CD8-positive, alpha-beta memory T cell (primary cell): ENCODE measurements around the gene DOCK4. TPM values are rescaled to one million over a fixed set of nuclear protein-coding genes. Genes with fewer than 3 reads are reported as not detected.

Source experiments
- CTCF ChIA-PET: fragments of 350-600 bp; sonication (Branson Sonifier 250); formaldehyde crosslinking; loops from one replicate; lab custom pipeline; 2021; ENCODE audit warnings: antibody characterized with exemption; lab: Charles Lee
- POLR2A ChIA-PET: fragments of 350-600 bp; sonication (Branson Sonifier 250); formaldehyde crosslinking; loops from one replicate; lab custom pipeline; 2021; ENCODE audit warnings: antibody characterized with exemption; lab: Charles Lee
- DNase-seq, 5 donors: peaks; one replicate each; pipeline versions ENCODE4 v3.0.0 to v3.0.0-alpha.2; 2020 to 2022; ENCODE audit warnings: mixed read lengths in 1 of 5
- H3K27ac ChIP-seq: one replicate; pipeline ENCODE4 v1.7.0; 2013; ENCODE audit warnings: low read depth, mild to moderate bottlenecking, low read length, moderate library complexity
- H3K27me3 ChIP-seq: 2 replicates; pipeline ENCODE4 v1.7.0; 2013; ENCODE audit warnings: low read length, mild to moderate bottlenecking; ENCODE audit not compliant: insufficient read depth, poor library complexity, severe bottlenecking
- H3K36me3 ChIP-seq: 2 replicates; pipeline ENCODE4 v1.7.0; 2013; ENCODE audit warnings: mild to moderate bottlenecking, low read length, moderate library complexity; ENCODE audit not compliant: insufficient read depth
- H3K4me1 ChIP-seq: 2 replicates; pipeline ENCODE4 v1.7.0; 2013; ENCODE audit warnings: mild to moderate bottlenecking, low read length, moderate library complexity; ENCODE audit not compliant: insufficient read depth
- H3K4me3 ChIP-seq: 2 replicates; pipeline ENCODE4 v1.7.0; 2013; ENCODE audit warnings: mild to moderate bottlenecking, low read length
- H3K9me3 ChIP-seq: 2 replicates; pipeline ENCODE4 v1.7.0; 2013; ENCODE audit warnings: mild to moderate bottlenecking, low read length
- H3K27ac Mint-ChIP-seq, 8 donors: one replicate each; pipeline ENCODE4 v1.8.0; 2020 to 2021; ENCODE audit warnings: mixed read lengths in 8 of 8, mild to moderate bottlenecking in 6 of 8, inconsistent platforms in 3 of 8, moderate library complexity in 3 of 8
- H3K27me3 Mint-ChIP-seq, 2 donors: one replicate each; pipeline ENCODE4 v1.8.0; 2020 to 2021; ENCODE audit warnings: mixed read lengths in 2 of 2, mild to moderate bottlenecking in 1 of 2, moderate library complexity in 1 of 2
- H3K36me3 Mint-ChIP-seq, 3 donors: one replicate each; pipeline ENCODE4 v1.8.0; 2020 to 2021; ENCODE audit warnings: mixed read lengths in 3 of 3, inconsistent platforms in 1 of 3, mild to moderate bottlenecking in 1 of 3
- H3K4me1 Mint-ChIP-seq, 3 donors: one replicate each; pipeline ENCODE4 v1.8.0; 2020 to 2021; ENCODE audit warnings: mixed read lengths in 3 of 3, inconsistent platforms in 1 of 3, mild to moderate bottlenecking in 1 of 3
- H3K4me3 Mint-ChIP-seq, 7 donors: one replicate each; pipeline ENCODE4 v1.8.0; 2020 to 2021; ENCODE audit warnings: mixed read lengths in 7 of 7, mild to moderate bottlenecking in 6 of 7, moderate library complexity in 4 of 7, inconsistent platforms in 2 of 7
- H3K9me3 Mint-ChIP-seq, 5 donors: one replicate each; pipeline ENCODE4 v1.8.0; 2020 to 2022; ENCODE audit warnings: mixed read lengths in 5 of 5, mild to moderate bottlenecking in 3 of 5, moderate library complexity in 2 of 5, inconsistent platforms in 1 of 5
- polyA plus RNA-seq: library from polyadenylated mRNA; unstranded; fragments of 300-500 nt; fragmentation: Illumina TruSeq; gene quantifications from one replicate; pipeline ENCODE4 v1.2.3, GENCODE V29; 2021
- total RNA-seq, 2 experiments: library from RNA; stranded (reverse); gene quantifications; one replicate each; pipeline ENCODE4 v1.2.3, GENCODE V29; 2021

DOCK4 gene
- total and polyA plus RNA-seq, 3 experiments from 2014 or later, result 1.2 TPM; not detected in 1

DNA sequence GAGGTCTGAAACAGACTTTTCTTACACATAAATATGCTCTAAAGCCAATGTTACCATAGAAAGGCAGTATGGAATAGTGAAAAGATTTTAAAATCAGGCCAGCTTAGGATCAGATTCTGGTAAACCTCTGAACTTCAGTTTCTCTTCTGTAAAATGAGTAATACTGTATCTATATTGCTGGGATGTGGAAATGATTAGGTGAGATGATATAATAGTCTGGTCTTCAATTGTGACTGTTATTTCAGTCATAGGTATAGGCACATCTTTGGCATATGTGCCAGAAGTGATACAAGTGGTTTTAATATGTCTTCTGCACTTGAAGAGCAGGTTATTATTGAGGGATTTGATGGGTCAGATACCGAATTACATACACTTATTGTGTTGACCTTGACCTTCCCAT lies 7.5 kb upstream of the DOCK4 start:
- CTCF ChIA-PET, result interaction anchor here (0.9 to 1.2 kb wide), 2 partner anchors 11 to 13 kb away, joined by 3 read pairs; no protein-coding TSS in a partner anchor
- Histone ChIP-seq H3K9me3 (no peaks in the 10 kb centered on the region), H3K27ac (no peak overlapping the region), H3K36me3 (no peaks in the 10 kb centered on the region), H3K4me1 (no peaks in the 10 kb centered on the region), H3K27me3 (no peaks in the 10 kb centered on the region), H3K4me3 (no peak overlapping the region)
- peaks cover 41 to 75% (median 63%) of the 10 kb centered on the region in 3 donors for H3K4me1 Mint-ChIP-seq
- H3K9me3 Mint-ChIP-seq, result no peaks in the 10 kb centered on the region
- H3K4me3 Mint-ChIP-seq, result no peak overlapping the region
- H3K27me3 Mint-ChIP-seq, result no peaks in the 10 kb centered on the region
- DNase-seq, result no peak
- H3K36me3 Mint-ChIP-seq, result peaks cover 0 to 4% (median 4%) of the 10 kb centered on the region in 3 donors
- no peak overlapping the region for H3K27ac Mint-ChIP-seq
- POLR2A ChIA-PET, result no interaction called here

DNA sequence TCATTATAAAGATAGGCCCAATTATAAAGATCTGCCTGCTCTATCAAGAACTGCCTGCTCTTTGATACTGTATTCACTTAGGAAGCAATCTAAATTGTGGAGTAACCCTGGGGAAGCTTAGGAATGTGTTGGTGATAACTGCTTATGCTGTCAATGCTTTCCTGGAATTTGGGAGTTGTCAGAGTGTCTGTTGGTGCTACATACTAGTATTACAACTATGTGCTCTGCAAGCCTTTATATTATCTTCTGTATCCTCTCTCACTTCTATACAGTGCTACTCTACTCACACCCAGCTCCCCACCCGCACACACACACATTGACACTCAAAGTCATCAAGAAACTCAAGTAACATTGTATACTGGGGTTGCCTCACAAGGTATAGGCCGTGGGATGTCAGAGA lies 6.4 kb upstream of the DOCK4 start:
- H3K36me3 ChIP-seq, result no peaks in the 10 kb centered on the region
- Mint-ChIP-seq H3K9me3 (no peaks in the 10 kb centered on the region), H3K4me1 (peaks cover 33 to 67% (median 57%) of the 10 kb centered on the region in 3 donors), H3K36me3 (peaks cover 0 to 4% (median 0%) of the 10 kb centered on the region in 3 donors), H3K27ac (no peak overlapping the region), H3K27me3 (no peaks in the 10 kb centered on the region), H3K4me3 (peak overlapping the region in 1 of 7 donors; percentile 43)
- no peaks in the 10 kb centered on the region for H3K9me3 ChIP-seq
- DNase-seq, result no peak
- ChIA-PET CTCF (no interaction called here), POLR2A (interaction anchor here (1.0 kb wide), 1 partner anchor 120 kb away, joined by 3 read pairs; no protein-coding TSS in a partner anchor)
- peaks cover 4% of the 10 kb centered on the region for H3K4me1 ChIP-seq
- no peaks in the 10 kb centered on the region for H3K27me3 ChIP-seq
- no peak overlapping the region for H3K27ac ChIP-seq
- H3K4me3 ChIP-seq, result no peak overlapping the region

DNA sequence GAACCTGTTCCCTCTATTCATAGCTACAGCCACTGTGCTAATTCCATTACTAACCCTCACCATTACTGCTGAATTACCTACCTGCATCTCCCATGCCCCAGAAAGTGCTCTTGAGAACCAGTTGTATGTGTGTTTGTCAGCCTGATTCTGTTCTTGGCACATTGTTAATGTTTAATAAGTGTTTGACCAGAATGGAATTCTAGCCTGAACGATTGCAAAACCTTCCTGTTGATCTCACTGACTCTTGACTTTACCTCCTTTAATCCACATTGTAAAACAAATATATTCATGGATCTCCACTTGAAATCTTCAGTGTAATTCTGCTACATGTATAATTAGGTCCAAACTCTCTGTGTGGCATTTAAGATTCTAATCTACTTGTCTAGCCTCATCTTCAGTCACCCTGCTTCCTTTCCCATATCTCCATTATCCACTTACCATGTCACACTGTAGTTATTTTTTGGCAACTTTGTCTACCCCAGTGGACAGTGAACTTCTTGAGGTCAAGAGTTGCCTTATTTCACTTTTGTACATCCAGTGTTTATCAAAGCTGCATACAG lies 5.2 kb upstream of the DOCK4 start:
- Histone ChIP-seq H3K27ac (no peak overlapping the region), H3K27me3 (no peaks in the 10 kb centered on the region), H3K4me3 (no peak overlapping the region), H3K36me3 (no peaks in the 10 kb centered on the region), H3K9me3 (no peaks in the 10 kb centered on the region), H3K4me1 (peaks cover 5% of the 10 kb centered on the region)
- no peak overlapping the region for H3K27ac Mint-ChIP-seq
- H3K9me3 Mint-ChIP-seq, result no peaks in the 10 kb centered on the region
- H3K36me3 Mint-ChIP-seq, result peaks cover 0 to 9% (median 0%) of the 10 kb centered on the region in 3 donors
- H3K27me3 Mint-ChIP-seq, result no peaks in the 10 kb centered on the region
- H3K4me1 Mint-ChIP-seq, result peaks cover 42 to 70% (median 55%) of the 10 kb centered on the region in 3 donors
- ChIA-PET POLR2A (no interaction called here), CTCF (no interaction called here)
- H3K4me3 Mint-ChIP-seq, result peak overlapping the region in 1 of 7 donors; percentile 7
- DNase-seq, result no peak

DNA sequence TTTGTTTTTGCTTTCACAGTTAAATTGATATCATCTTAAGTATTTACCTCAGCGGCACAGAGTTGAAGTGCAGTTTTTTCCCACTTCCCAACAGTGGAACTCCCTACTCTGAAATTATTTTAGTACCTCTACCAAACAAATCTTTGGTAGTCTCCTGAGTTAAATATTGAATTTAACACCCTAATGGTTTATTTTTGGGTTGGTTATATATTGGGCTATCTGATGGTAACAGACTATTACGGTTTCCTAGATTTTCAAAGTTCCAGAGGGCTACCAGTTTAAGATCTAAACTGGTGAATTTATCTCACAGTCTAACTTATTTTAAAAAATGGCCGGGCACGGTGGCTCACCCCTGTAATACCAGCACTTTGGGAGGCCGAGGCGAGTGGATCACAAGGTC lies 1.6 kb upstream of the DOCK4 start:
- Mint-ChIP-seq H3K4me3 (peak overlapping the region; percentile 90 to 99 (median 96)), H3K9me3 (no peaks in the 10 kb centered on the region), H3K27me3 (peaks cover 8 to 12% of the 10 kb centered on the region in 2 donors), H3K4me1 (peaks cover 44 to 60% (median 45%) of the 10 kb centered on the region in 3 donors), H3K36me3 (peaks cover 0 to 9% (median 0%) of the 10 kb centered on the region in 3 donors), H3K27ac (peak overlapping the region in 2 of 8 donors; percentile 22 to 31)
- Histone ChIP-seq H3K4me3 (peak overlapping the region; percentile 92), H3K27me3 (peaks cover 14% of the 10 kb centered on the region), H3K4me1 (peaks cover 19% of the 10 kb centered on the region), H3K9me3 (no peaks in the 10 kb centered on the region), H3K27ac (no peak overlapping the region), H3K36me3 (no peaks in the 10 kb centered on the region)
- no peak for DNase-seq
- CTCF ChIA-PET, result no interaction called here
- POLR2A ChIA-PET, result no interaction called here

DNA sequence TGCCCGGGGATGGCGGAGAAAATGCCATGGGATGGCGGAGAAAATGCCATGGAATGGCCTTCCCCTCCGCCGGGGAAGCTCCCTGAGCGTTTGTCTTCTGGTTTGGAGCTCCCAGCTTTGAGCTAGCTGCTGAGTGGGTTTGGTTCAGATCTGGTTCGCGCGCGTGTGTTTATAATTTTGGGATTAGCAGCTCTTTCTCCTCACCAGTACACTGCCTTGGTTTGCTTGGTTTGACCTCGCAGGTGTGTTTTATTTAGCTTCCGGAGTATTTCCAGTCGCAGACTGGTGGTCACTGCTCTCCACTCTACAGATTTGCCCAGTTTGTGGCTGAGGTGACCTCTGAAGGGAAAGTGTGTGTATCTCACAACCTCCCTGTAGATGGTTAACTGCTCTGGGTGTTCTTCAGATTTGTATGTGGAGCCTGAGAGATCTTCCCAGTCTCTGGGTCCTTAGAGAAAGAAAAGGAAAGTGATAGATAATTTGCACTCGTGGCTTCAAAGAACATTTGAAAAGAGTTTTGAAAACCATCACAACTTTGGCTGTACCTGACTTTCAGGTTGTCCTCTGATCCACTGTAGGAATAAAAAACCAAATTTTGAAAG lies 893 bp upstream of the DOCK4 start:
- peak overlapping the region; percentile 92 for H3K4me3 ChIP-seq
- Mint-ChIP-seq H3K4me1 (peaks cover 40 to 57% (median 41%) of the 10 kb centered on the region in 3 donors), H3K36me3 (peaks cover 0 to 9% (median 0%) of the 10 kb centered on the region in 3 donors), H3K27me3 (peaks cover 9 to 17% of the 10 kb centered on the region in 2 donors), H3K9me3 (no peaks in the 10 kb centered on the region), H3K4me3 (peak overlapping the region; percentile 90 to 99 (median 96)), H3K27ac (peak overlapping the region; percentile 86 to 98 (median 91))
- H3K4me1 ChIP-seq, result peaks cover 19% of the 10 kb centered on the region
- peaks cover 20% of the 10 kb centered on the region for H3K27me3 ChIP-seq
- ChIA-PET POLR2A (interaction anchor here (0.7 to 0.9 kb wide), 2 partner anchors 57 to 243 kb away, joined by 3 to 5 read pairs; partner anchors contain the start of gene IFRD1), CTCF (interaction anchor here (0.9 kb wide), 1 partner anchor 8 kb away, joined by 4 read pairs; no protein-coding TSS in a partner anchor)
- H3K27ac ChIP-seq, result peak overlapping the region; percentile 82
- H3K9me3 ChIP-seq, result no peaks in the 10 kb centered on the region
- H3K36me3 ChIP-seq, result no peaks in the 10 kb centered on the region
- no peak for DNase-seq

DNA sequence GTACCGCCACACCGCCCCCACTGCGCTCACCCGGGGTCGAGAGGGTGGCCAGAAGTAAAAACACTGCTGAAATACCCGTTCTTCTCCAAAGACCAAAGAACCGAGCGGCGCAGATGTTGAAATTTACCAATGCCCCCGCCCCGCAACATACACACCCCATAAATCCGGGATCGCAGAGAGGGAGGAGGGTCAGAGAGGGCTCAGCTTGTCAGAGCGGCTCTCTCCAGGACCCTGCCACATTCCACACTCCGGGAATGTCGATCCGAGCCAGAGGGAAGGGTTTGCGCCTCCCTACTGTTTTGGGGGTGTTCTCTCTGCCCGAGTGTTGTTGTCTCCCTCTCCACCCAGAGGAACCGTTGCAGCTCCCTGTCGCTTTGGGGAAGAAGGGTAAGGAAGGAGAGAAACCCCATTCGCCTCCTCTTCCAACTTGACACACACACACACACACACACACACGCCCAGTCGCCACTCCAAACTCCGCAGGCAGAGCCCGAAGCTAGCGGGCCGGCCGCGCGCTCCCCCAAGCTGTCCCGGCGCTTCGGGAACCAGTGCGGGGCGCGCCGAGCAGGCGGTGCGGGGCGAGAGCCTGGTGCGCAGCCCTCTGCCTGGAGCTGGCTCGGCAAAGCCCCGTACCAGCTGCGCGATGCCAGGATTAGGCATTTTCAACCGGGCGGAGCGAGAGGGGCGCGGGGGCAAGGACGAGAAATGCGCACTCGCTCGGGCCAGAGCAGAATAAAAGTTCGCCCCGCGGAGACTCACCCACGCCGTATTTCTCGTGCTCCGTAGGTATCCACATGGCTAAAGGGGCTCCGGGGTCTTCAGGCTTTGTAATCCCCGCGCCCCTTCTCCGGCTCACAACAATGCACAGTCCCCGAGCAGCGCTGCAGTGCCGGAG lies 609 bp downstream of the DOCK4 start:
- peaks cover 24% of the 10 kb centered on the region for H3K27me3 ChIP-seq
- H3K36me3 ChIP-seq, result no peaks in the 10 kb centered on the region
- Mint-ChIP-seq H3K27me3 (peaks cover 17 to 32% of the 10 kb centered on the region in 2 donors), H3K4me1 (peaks cover 33 to 47% (median 33%) of the 10 kb centered on the region in 3 donors), H3K4me3 (peak overlapping the region; percentile 90 to 99 (median 96)), H3K27ac (peak overlapping the region in 7 of 8 donors; percentile 15 to 86 (median 46)), H3K36me3 (peaks cover 0 to 9% (median 0%) of the 10 kb centered on the region in 3 donors), H3K9me3 (peaks cover 0 to 4% (median 0%) of the 10 kb centered on the region in 5 donors)
- H3K4me1 ChIP-seq, result peaks cover 19% of the 10 kb centered on the region
- H3K9me3 ChIP-seq, result no peaks in the 10 kb centered on the region
- POLR2A ChIA-PET, result interaction anchor here (1.2 kb wide), 1 partner anchor 244 kb away, joined by 3 read pairs; the partner anchor contains the start of gene IFRD1
- CTCF ChIA-PET, result interaction anchor here (1.3 to 1.5 kb wide), 2 partner anchors 10 to 58 kb away, joined by 3 read pairs; no protein-coding TSS in a partner anchor
- no peak overlapping the region for H3K27ac ChIP-seq
- H3K4me3 ChIP-seq, result peak overlapping the region; percentile 92
- peak; percentile 24 to 64 (median 31) for DNase-seq

DNA sequence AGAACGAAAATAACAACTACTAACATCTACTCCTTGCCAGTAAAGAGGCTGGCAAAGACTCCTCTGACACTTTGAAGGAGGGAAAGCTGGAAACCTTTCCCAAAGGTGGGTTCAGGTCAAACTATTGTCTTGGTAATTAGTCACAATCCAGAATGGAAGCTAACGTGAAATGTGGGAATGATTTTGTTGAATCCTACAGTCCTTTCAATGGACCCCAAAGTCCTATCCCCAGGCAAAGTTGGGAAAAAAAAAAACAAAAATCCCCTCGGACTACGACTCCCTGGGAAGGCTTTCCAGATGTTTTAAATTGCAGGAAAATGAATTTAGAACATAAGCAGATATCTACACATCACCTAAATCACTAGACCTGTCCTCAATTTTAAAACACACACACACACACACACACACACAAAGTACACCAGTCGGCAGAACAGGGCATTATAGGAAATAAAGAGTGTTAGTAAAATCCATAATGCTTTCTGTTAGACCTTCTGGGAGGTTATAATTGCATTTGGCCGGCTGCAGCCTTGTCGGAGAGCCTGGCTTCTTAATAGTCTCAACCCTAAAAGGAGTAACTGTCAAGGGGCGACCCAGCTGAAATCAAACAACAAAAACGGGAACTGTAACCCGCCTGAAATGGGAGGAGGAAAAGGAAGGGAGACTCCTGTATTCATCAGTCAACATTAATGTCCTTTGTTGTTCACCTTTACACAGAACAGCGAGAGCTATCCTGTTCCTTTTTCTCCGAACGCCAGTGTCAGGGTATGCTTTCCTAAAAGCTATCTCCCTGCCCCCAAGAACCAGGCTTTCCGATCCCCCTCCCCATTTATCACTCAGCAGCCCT lies 1.5 kb downstream of the DOCK4 start:
- CTCF ChIA-PET, result interaction anchor here (1.3 to 1.5 kb wide), 2 partner anchors 11 to 58 kb away, joined by 3 read pairs; no protein-coding TSS in a partner anchor
- Histone ChIP-seq H3K4me3 (peak overlapping the region; percentile 92), H3K27me3 (peaks cover 26% of the 10 kb centered on the region), H3K4me1 (peaks cover 19% of the 10 kb centered on the region), H3K36me3 (no peaks in the 10 kb centered on the region), H3K27ac (no peak overlapping the region), H3K9me3 (no peaks in the 10 kb centered on the region)
- Mint-ChIP-seq H3K36me3 (peaks cover 0 to 9% (median 0%) of the 10 kb centered on the region in 3 donors), H3K9me3 (peaks cover 0 to 4% (median 0%) of the 10 kb centered on the region in 5 donors), H3K27me3 (peaks cover 17 to 41% of the 10 kb centered on the region in 2 donors), H3K27ac (peak overlapping the region in 5 of 8 donors; percentile 14 to 60 (median 49)), H3K4me3 (peak overlapping the region; percentile 90 to 99 (median 96)), H3K4me1 (peaks cover 33 to 46% (median 33%) of the 10 kb centered on the region in 3 donors)
- peak in 1 of 5 donors; percentile 5 for DNase-seq
- POLR2A ChIA-PET, result interaction anchor here (1.2 kb wide), 1 partner anchor 245 kb away, joined by 3 read pairs; the partner anchor contains the start of gene IFRD1
